Sigmoid colon (tissue), 7 donors: ENCODE data around the gene HIVEP1. TPM values are rescaled to one million over a fixed set of nuclear protein-coding genes. Genes with fewer than 3 reads are reported as not detected.

Experiments used
- DNase-seq: peaks from one replicate; pipeline ENCODE4 v3.0.0-alpha.2; 2019
- H3K27ac ChIP-seq, 4 donors: fragments of 200-600 bp; sonication (generic); one replicate each; pipeline ENCODE4 v1.5.1; 2016 to 2019; ENCODE audit warnings: mild to moderate bottlenecking in 1 of 4
- H3K27me3 ChIP-seq, 3 donors: fragments of 200-600 bp; sonication (generic); one replicate each; pipeline ENCODE4 v1.5.1; 2019; ENCODE audit warnings: mild to moderate bottlenecking in 1 of 3
- H3K36me3 ChIP-seq, 4 donors: fragments of 200-600 bp; sonication (generic); one replicate each; pipeline ENCODE4 v1.5.1; 2016 to 2019
- H3K4me1 ChIP-seq, 4 donors: fragments of 200-600 bp; sonication (generic); one replicate each; pipeline ENCODE4 v1.5.1; 2017 to 2019
- H3K4me3 ChIP-seq, 4 donors: fragments of 200-600 bp; sonication (generic); one replicate each; pipeline ENCODE4 v1.5.1; 2017 to 2019; ENCODE audit warnings: mild to moderate bottlenecking in 2 of 4, moderate library complexity in 1 of 4
- H3K9me3 ChIP-seq, 4 donors: fragments of 200-600 bp in 3 of 4; sonication (generic) in 3 of 4; one replicate each; pipeline versions ENCODE4 v1.5.1 to v1.6.1; 2013 to 2019
- EP300 ChIP-seq, 4 donors: sonication (generic); formaldehyde crosslinking; IDR thresholded peaks; one replicate each; pipeline ENCODE4 v1.6.1; 2017; ENCODE audit warnings: antibody characterized with exemption in 4 of 4
- POLR2A ChIP-seq, 2 donors: fragments of 450-650 bp; IDR thresholded peaks; one replicate each; pipeline ENCODE4 v1.6.1; 2016; ENCODE audit warnings: antibody characterized with exemption in 2 of 2, mild to moderate bottlenecking in 2 of 2, moderate library complexity in 2 of 2
- POLR2AphosphoS5 ChIP-seq, 4 donors: sonication (generic); formaldehyde crosslinking; IDR thresholded peaks; one replicate each; pipeline ENCODE4 v1.6.1; 2017; ENCODE audit warnings: antibody characterized with exemption in 4 of 4
- WGBS, 2 donors: extraction: QIAGEN DNeasy Blood & Tissue Kit; methylation state at CpG; one replicate each; pipeline ENCODE4 v1.1.7; 2013; 5-methylcytosine and 5-hydroxymethylcytosine counted together
- intact Hi-C: fragments of 100-400 bp; cut with DNase I; formaldehyde crosslinking; loops from one replicate; pipeline ENCODE4 v1.15.1; 2023
- polyA plus RNA-seq, 3 donors: library from polyadenylated mRNA; stranded (reverse); fragments of 200-250 nt; gene quantifications; one replicate each; pipeline ENCODE4 v1.2.3, GENCODE V29; 2013
- total RNA-seq, 4 donors: library from RNA; depleted of rRNA; stranded (reverse); fragments of >200 nt; gene quantifications; one replicate each; pipeline ENCODE4 v1.1.0, GENCODE V29; 2016
- TF ChIP-seq, protein P1 (sequence below), 4 experiments: fragments of 450-650 bp in 3 of 4; fragments of 200-600 bp in 1 of 4; IDR thresholded peaks; one replicate each; pipeline ENCODE4 v1.5.1; 2016 to 2019; ENCODE audit warnings: antibody characterized with exemption in 4 of 4, mild to moderate bottlenecking in 3 of 4, moderate library complexity in 2 of 4
- donor health status: healthy with polysubstance abuse.
- donor health status: Bipolar disorder and iron deficiency.
- donor health status: healthy.

HIVEP1 gene
- total and polyA plus RNA-seq, 7 donors = 4.6 to 28.5 (median 13.2) TPM

DNA sequence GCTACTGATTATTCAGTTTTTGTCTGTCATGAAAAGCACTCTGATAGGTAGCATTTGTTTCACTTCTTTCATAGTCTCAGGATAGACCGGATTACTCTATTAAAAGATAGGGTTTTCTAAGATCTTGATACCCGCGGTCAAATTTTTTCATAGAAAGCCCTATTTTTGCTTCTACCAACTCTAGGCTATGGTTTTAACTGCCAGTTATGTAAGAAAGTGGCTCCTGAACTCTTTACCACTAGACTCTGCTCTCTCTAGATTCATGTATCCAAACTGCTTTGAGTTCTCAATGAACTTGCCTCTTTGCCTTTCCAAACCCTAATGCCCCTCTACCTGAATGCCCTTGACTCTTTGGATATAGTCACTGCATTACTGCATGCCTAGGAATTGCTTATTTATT is 70.3 kb downstream of the HIVEP1 start:
- intact Hi-C loops = no loop called here
- Histone ChIP-seq H3K27me3 (no peaks in the 10 kb centered on the region), H3K36me3 (no peaks in the 10 kb centered on the region), H3K4me1 (peaks cover 0 to 45% (median 16%) of the 10 kb centered on the region in 4 donors), H3K4me3 (no peak overlapping the region), H3K9me3 (no peaks in the 10 kb centered on the region), H3K27ac (no peak overlapping the region)
- TF ChIP-seq POLR2AphosphoS5 (IDR thresholded peaks at IDR 0.05) (no peak), POLR2A (IDR thresholded peaks at IDR 0.05) (no peak), EP300 (IDR thresholded peaks at IDR 0.05) (no peak)
- TF ChIP-seq, protein P1, sequence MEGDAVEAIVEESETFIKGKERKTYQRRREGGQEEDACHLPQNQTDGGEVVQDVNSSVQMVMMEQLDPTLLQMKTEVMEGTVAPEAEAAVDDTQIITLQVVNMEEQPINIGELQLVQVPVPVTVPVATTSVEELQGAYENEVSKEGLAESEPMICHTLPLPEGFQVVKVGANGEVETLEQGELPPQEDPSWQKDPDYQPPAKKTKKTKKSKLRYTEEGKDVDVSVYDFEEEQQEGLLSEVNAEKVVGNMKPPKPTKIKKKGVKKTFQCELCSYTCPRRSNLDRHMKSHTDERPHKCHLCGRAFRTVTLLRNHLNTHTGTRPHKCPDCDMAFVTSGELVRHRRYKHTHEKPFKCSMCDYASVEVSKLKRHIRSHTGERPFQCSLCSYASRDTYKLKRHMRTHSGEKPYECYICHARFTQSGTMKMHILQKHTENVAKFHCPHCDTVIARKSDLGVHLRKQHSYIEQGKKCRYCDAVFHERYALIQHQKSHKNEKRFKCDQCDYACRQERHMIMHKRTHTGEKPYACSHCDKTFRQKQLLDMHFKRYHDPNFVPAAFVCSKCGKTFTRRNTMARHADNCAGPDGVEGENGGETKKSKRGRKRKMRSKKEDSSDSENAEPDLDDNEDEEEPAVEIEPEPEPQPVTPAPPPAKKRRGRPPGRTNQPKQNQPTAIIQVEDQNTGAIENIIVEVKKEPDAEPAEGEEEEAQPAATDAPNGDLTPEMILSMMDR (IDR thresholded peaks at IDR 0.05) = no peak
- DNase-seq = no peak
- WGBS, 2 donors = 95 to 99% methylated on average over 3 of the region's 3 CpGs

DNA sequence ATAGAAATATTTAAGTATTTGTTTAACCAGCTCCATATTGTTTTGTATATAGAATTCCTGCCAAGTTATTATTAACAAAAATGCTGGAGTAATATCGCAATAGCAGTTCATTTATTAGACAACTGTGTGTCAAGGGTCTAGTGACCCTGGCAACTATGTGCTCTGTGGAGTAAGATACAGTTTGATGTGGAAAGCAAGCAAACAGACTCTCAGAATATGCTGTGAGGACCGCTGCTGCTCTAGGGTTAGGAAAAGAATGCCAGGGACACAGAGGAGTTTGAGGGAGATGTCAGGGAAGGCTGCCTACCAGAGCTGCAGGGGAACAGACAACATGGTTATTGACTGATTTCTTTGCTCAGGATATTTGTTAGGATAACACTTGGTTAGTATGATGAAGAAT is 71.2 kb downstream of the HIVEP1 start:
- intact Hi-C loops = no loop called here
- TF ChIP-seq POLR2A (IDR thresholded peaks at IDR 0.05) = no peak
- no peak for TF ChIP-seq EP300 (IDR thresholded peaks at IDR 0.05)
- TF ChIP-seq POLR2AphosphoS5 (IDR thresholded peaks at IDR 0.05) = no peak
- TF ChIP-seq, protein P1 (IDR thresholded peaks at IDR 0.05) = no peak

DNA sequence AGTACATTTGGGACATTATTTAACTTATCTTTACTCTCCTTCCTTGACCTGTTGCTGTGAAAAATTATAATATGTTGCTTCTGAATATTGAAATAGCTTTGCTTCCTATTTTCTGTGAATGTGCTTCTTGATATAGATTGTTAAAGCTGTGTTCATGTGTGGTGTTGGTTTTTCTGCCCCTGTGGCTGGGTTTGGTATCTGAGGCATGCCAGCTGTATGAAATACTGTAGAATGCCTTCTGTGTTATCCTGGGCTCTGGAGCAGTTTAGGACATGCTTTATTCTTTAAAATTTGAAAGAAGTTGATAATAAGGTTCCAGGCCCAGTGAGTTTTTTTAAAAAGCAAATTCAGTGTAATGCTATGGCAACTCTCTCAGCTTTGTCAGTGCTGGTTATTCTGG is 71.7 kb downstream of the HIVEP1 start:
- TF ChIP-seq POLR2A (IDR thresholded peaks at IDR 0.05) (no peak), EP300 (IDR thresholded peaks at IDR 0.05) (no peak), POLR2AphosphoS5 (IDR thresholded peaks at IDR 0.05) (no peak)
- TF ChIP-seq, protein P1 (IDR thresholded peaks at IDR 0.05) = no peak
- H3K27me3 ChIP-seq = no peaks in the 10 kb centered on the region
- H3K27ac ChIP-seq = no peak overlapping the region
- H3K36me3 ChIP-seq = no peaks in the 10 kb centered on the region
- H3K4me3 ChIP-seq = no peak overlapping the region
- H3K9me3 ChIP-seq = no peaks in the 10 kb centered on the region
- H3K4me1 ChIP-seq = peaks cover 0 to 58% (median 21%) of the 10 kb centered on the region in 4 donors
- DNase-seq = no peak
- intact Hi-C loops = no loop called here

More for the DNA sequence above, 71.2 kb downstream of the HIVEP1 start:
- no peak for DNase-seq
- Histone ChIP-seq H3K9me3 (no peaks in the 10 kb centered on the region), H3K36me3 (no peaks in the 10 kb centered on the region), H3K4me3 (no peak overlapping the region), H3K4me1 (peaks cover 0 to 54% (median 18%) of the 10 kb centered on the region in 4 donors), H3K27ac (no peak overlapping the region), H3K27me3 (no peaks in the 10 kb centered on the region)
- WGBS, 2 donors = 82 to 86% methylated on average over 2 of the region's 2 CpGs

DNA sequence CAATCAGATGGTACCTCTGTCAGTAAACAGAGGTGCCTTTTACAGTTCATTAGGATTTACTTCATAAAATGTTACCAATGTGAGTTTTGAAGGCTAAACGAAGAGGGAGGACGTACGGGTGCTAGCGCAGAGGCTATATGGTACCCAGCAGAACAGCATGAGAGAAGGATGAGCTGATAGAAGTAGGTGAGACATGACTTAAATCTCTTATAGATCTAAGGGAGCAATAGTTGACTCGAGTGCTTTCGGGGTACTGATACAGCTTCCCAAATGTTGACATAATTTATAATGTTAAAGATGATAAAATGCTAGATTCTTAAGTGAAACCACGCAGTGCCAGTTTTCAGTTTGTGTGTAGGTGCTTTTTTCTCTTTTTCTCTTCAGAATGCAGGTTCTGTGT is 72.6 kb downstream of the HIVEP1 start:
- H3K27ac ChIP-seq = no peak overlapping the region
- intact Hi-C loops = no loop called here
- no peak for DNase-seq
- no peaks in the 10 kb centered on the region for H3K27me3 ChIP-seq
- TF ChIP-seq, protein P1 (IDR thresholded peaks at IDR 0.05) = no peak
- no peak for TF ChIP-seq POLR2AphosphoS5 (IDR thresholded peaks at IDR 0.05)
- H3K9me3 ChIP-seq = no peaks in the 10 kb centered on the region
- WGBS, 2 donors = 76 to 77% methylated on average over 7 of the region's 7 CpGs
- H3K36me3 ChIP-seq = no peaks in the 10 kb centered on the region
- H3K4me3 ChIP-seq = no peak overlapping the region
- peaks cover 0 to 59% (median 21%) of the 10 kb centered on the region in 4 donors for H3K4me1 ChIP-seq

DNA sequence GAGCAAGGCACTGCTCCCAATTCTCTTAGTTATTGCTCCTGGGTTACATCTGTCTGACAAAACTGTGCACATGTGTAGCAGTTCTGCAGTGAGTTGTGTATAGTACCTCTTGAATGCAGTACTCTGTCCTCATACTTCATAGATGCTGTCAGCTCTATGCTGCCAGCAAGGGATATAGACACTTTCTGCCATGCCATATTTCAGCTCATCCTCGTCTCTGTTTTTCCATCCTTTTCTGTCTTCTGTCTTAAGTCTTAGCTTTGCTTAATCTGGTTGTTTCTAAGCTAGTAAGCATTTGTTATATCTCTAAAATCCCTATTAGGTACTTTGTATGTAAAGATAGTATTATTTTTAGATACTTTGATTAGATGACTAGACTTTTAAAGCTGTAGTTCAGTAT is 76.4 kb downstream of the HIVEP1 start:
- no peak for DNase-seq
- WGBS, 2 donors = 87 to 89% methylated on average over 1 of the region's 1 CpG
- TF ChIP-seq, protein P1 (IDR thresholded peaks at IDR 0.05) = no peak
- TF ChIP-seq POLR2AphosphoS5 (IDR thresholded peaks at IDR 0.05) (no peak), POLR2A (IDR thresholded peaks at IDR 0.05) (no peak), EP300 (IDR thresholded peaks at IDR 0.05) (no peak)
- no peak overlapping the region for H3K27ac ChIP-seq
- intact Hi-C loops = no loop called here
- H3K36me3 ChIP-seq = no peaks in the 10 kb centered on the region
- H3K4me3 ChIP-seq = no peak overlapping the region
- no peaks in the 10 kb centered on the region for H3K27me3 ChIP-seq
- H3K9me3 ChIP-seq = no peaks in the 10 kb centered on the region
- peaks cover 0 to 37% (median 10%) of the 10 kb centered on the region in 4 donors for H3K4me1 ChIP-seq
